T-helper 2 cell treated with Interferon-gamma antibody and Interleukin-4, amounts not matched to agents 5 μg/mL and 100 μg/mL, for 36 hours (primary cell): Measurements from ENCODE around the gene OLFML3.
"Not testable (repeated sequence)": the region's sequence is repeated elsewhere in the genome, so short reads cannot be mapped to it uniquely, and the experiment has no call there.

Source experiments
- DNase-seq: peaks from one replicate; pipeline ENCODE4 v3.0.0; 2021; ENCODE audit warnings: low spot score
- H3K27ac Mint-ChIP-seq: one replicate; pipeline ENCODE4 v1.8.0; 2021; ENCODE audit warnings: mild to moderate bottlenecking, mixed read lengths
- H3K27me3 Mint-ChIP-seq: one replicate; pipeline ENCODE4 v1.8.0; 2021; ENCODE audit warnings: low read depth, mixed read lengths
- H3K36me3 Mint-ChIP-seq: one replicate; pipeline ENCODE4 v1.8.0; 2021; ENCODE audit warnings: low read depth, mixed read lengths
- H3K4me1 Mint-ChIP-seq: one replicate; pipeline ENCODE4 v1.8.0; 2021; ENCODE audit warnings: low read depth, mixed read lengths
- H3K4me3 Mint-ChIP-seq: one replicate; pipeline ENCODE4 v1.8.0; 2022; ENCODE audit warnings: mild to moderate bottlenecking, moderate library complexity, mixed read lengths
- H3K9me3 Mint-ChIP-seq: one replicate; pipeline ENCODE4 v1.8.0; 2021; ENCODE audit warnings: mixed read lengths

OLFML3 gene

GRCh38 chr1:114010433-114011184 is 31.3 kb downstream of the OLFML3 start:
- H3K4me1 Mint-ChIP-seq = no peaks in the 10 kb centered on the region
- peaks cover 12% of the 10 kb centered on the region for H3K27me3 Mint-ChIP-seq
- no peak overlapping the region for H3K4me3 Mint-ChIP-seq
- H3K9me3 Mint-ChIP-seq = no peaks in the 10 kb centered on the region
- no peaks in the 10 kb centered on the region for H3K36me3 Mint-ChIP-seq
- no peak for DNase-seq
- H3K27ac Mint-ChIP-seq = no peak overlapping the region

DNA sequence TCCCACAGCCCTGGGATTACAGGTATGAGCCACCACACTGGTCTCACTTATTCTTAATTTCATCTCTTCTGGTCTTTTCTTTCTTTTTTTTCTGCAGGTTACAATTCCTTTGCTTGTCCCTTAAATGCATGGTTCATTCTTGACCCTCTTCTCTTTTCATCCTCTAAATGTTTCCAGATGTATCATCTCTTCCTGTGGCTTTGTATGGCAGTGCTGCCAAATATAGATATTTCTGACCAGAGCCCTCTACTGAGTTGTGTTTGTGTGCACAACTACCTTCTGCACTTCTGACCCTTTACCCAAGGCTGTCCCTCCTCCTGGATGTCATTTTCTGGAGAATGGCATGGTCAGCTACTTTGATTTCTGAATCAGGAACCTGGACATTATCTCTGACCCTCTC is 32.5 kb downstream of the OLFML3 start:
- no peak overlapping the region for H3K4me3 Mint-ChIP-seq
- no peaks in the 10 kb centered on the region for H3K9me3 Mint-ChIP-seq
- H3K36me3 Mint-ChIP-seq = no peaks in the 10 kb centered on the region
- DNase-seq = no peak
- H3K27me3 Mint-ChIP-seq = peaks cover 11% of the 10 kb centered on the region
- no peak overlapping the region for H3K27ac Mint-ChIP-seq
- no peaks in the 10 kb centered on the region for H3K4me1 Mint-ChIP-seq

DNA sequence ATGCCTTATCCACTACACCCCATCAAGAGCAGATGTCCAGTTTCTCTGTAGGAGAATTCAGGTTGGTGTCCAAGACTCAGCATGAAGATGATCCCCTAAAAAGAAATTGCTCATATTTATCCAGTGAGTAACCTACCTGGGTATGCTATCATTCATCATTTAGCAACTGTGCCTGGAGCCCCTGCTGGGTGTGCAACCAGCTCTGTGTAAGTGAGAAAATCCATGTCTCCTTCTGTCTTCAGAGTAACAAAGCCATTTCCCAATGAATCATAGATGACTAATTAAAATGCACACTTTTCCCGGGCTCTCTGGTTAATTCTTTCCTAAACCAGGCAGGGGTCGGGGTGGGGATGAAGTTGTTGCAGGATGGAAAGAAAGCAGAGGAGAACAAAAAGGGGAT is 35.8 kb downstream of the OLFML3 start:
- Mint-ChIP-seq H3K4me3 (no peak overlapping the region), H3K27ac (no peak overlapping the region), H3K36me3 (no peaks in the 10 kb centered on the region), H3K9me3 (peaks cover 5% of the 10 kb centered on the region), H3K4me1 (no peaks in the 10 kb centered on the region), H3K27me3 (peaks cover 7% of the 10 kb centered on the region)
- no peak for DNase-seq

DNA sequence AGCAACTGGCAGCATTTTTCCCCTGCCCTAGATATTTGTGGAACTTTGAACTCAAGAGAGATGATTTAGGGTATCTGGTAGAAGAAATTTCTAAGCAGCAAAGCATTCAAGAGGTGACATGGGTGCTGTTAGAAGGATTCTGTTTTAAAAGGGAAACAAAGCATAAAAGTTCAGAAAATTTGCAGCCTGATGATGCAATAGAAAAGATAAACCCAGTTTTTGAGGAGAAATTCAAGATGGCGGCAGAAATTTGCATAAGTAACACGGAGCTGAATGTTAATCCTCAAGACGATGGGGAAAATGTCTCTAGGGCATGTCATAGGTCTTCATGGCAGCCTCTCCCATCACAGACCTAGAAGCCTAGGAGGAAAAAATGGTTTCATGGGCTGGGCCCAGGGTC is 40.5 kb downstream of the OLFML3 start:
- not testable (repeated sequence) for H3K9me3 Mint-ChIP-seq, H3K36me3 Mint-ChIP-seq, H3K4me1 Mint-ChIP-seq, H3K27ac Mint-ChIP-seq, H3K4me3 Mint-ChIP-seq, DNase-seq, H3K27me3 Mint-ChIP-seq

- Mint-ChIP-seq H3K27ac (no peak overlapping the region), H3K4me3 (no peak overlapping the region), H3K9me3 (peaks cover 5% of the 10 kb centered on the region), H3K4me1 (no peaks in the 10 kb centered on the region), H3K27me3 (no peaks in the 10 kb centered on the region), H3K36me3 (no peaks in the 10 kb centered on the region)
- no peak for DNase-seq
These were observed 42.4 kb downstream of the OLFML3 start for GRCh38 chr1:114021665-114022099.

DNA sequence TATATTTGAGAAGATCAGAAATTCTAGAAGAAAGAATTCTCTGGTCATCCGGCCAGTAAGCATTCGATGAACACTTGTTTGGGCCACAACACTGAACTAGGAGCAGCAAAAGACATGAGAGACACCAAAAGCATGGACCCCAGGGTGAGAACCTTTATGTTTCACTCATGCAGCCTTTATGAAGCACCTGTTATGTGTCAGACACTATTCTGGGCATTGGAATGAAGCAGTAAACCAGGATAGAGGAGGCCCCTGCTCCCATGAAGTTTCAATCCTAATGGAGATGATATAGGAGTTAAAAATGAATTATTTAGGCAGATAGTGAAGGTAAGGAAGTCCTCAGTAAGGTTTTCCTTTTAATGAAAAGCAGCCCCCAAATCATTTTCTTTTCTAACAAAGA is 43.6 kb downstream of the OLFML3 start:
- Mint-ChIP-seq H3K4me3 (no peak overlapping the region), H3K27ac (no peak overlapping the region), H3K36me3 (no peaks in the 10 kb centered on the region), H3K27me3 (peaks cover 4% of the 10 kb centered on the region), H3K4me1 (no peaks in the 10 kb centered on the region), H3K9me3 (peaks cover 5% of the 10 kb centered on the region)
- DNase-seq = no peak

DNA sequence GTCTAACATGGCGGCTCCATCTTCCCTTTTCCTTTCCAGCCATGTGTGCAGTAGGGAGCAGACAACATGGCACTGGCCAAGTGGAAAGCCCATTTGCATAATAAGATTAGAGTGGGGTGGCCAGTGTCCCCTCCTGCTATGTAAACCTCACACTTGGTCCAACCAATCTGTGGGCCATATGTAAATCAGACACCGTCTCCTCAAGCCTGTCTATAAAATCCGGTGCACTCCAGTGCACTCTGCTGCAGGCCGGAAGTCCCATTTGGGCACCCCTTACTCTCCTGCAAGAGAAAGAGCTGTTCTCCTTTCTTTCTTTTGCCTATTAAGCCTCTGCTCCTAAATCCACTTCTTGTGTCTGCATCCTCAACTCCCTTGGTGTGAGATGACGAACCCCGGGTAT is 44.1 kb downstream of the OLFML3 start:
- peaks cover 5% of the 10 kb centered on the region for H3K9me3 Mint-ChIP-seq
- no peak overlapping the region for H3K4me3 Mint-ChIP-seq
- no peak overlapping the region for H3K27ac Mint-ChIP-seq
- no peak for DNase-seq
- H3K27me3 Mint-ChIP-seq = peaks cover 4% of the 10 kb centered on the region
- no peaks in the 10 kb centered on the region for H3K4me1 Mint-ChIP-seq
- no peaks in the 10 kb centered on the region for H3K36me3 Mint-ChIP-seq

DNA sequence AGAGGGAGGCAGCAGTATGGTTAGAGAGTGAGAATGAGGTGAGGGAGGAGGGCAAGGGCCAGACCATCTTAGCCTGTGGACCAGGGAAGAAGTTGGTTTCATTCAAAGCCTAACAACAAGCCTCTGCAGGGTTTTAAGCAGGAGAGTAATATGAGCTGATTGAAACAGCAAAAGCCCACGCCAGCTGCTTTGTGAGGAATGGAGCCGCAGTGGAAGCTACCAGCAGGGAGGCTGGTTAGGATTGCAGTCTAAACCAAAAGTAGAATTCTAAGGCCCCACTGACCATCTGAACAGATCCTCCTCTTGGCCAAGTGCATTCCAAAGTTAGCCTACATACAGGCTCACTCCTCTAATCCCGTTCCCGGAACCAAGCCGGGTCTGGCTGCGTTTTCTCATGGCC is 44.8 kb downstream of the OLFML3 start:
- DNase-seq = no peak
- peaks cover 4% of the 10 kb centered on the region for H3K27me3 Mint-ChIP-seq
- H3K27ac Mint-ChIP-seq = no peak overlapping the region

DNA sequence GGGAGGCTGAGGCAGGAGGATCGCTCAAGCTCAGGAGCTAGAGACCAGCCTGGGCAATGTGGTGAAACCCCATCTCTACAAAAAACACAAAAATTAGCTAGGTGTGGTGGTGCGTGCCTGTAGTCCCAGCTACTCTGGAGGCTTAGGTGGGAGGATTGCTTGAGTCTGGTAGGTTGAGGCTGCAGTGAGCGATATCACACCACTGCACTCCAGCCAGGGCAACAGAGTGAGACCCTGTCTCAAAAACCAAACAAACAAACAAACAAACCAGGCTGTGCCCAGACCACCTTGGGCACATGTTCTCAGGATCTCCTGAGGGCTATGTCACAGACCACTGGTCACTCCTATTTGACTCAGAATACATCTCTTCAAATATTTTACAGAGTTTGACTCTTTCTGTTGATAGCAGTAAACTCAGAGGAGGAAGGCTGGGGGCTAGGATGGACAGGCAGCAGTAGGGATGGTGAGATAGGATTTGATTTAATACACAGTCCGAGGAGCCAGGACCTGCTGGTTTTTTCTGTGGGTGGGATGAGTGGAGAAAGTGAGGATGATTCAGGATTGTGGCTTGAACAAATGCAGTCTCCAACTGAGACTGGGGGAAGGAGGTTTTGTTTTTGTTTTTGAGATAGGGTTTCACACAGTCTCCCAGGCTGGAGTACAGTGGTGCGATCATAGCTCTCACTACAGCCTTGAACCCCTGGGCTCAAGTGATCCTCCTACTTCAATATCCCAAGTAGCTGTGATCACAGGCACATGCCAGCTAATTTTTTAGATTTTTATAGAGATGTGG is 46.5 kb downstream of the OLFML3 start:
- Mint-ChIP-seq H3K4me1 (no peaks in the 10 kb centered on the region), H3K9me3 (no peaks in the 10 kb centered on the region), H3K36me3 (no peaks in the 10 kb centered on the region), H3K4me3 (no peak overlapping the region), H3K27me3 (peaks cover 4% of the 10 kb centered on the region), H3K27ac (no peak overlapping the region)
- DNase-seq = no peak

More for the DNA sequence above, 44.8 kb downstream of the OLFML3 start:
- Mint-ChIP-seq H3K4me3 (no peak overlapping the region), H3K36me3 (no peaks in the 10 kb centered on the region), H3K9me3 (peaks cover 5% of the 10 kb centered on the region), H3K4me1 (no peaks in the 10 kb centered on the region)

DNA sequence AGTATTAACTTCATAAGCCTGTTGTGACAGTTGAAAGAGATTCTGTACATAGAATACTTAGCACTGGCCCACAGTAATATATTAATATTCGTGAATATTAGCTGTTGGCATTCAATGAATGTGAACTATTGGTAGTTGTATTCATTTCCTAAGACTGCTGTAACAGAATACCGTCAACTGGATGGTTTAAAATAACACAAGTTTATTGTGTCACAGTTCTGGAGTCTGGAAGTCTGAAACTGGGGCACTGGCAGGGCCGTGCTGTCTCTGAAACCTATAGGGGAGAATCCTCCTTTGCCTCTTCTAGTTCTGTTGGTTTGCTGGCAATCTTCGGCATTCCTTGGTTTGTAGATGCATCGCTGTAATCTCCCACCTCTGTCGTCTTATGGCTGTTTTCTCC is 47.5 kb downstream of the OLFML3 start:
- Mint-ChIP-seq H3K9me3 (no peaks in the 10 kb centered on the region), H3K27me3 (peaks cover 4% of the 10 kb centered on the region), H3K4me3 (no peak overlapping the region), H3K27ac (no peak overlapping the region), H3K4me1 (no peaks in the 10 kb centered on the region), H3K36me3 (no peaks in the 10 kb centered on the region)
- no peak for DNase-seq
